Sigmoid colon (tissue), 3 donors: ENCODE results near the gene MPO.

Source experiments
- POLR2A ChIP-seq, 2 donors: fragments of 450-650 bp; IDR thresholded peaks; one replicate each; pipeline ENCODE4 v1.6.1; 2016; ENCODE audit warnings: antibody characterized with exemption in 2 of 2, mild to moderate bottlenecking in 2 of 2, moderate library complexity in 2 of 2
- TF ChIP-seq, protein P1 (sequence below), 4 experiments: fragments of 450-650 bp in 3 of 4; fragments of 200-600 bp in 1 of 4; IDR thresholded peaks; one replicate each; pipeline ENCODE4 v1.5.1; 2016 to 2019; ENCODE audit warnings: antibody characterized with exemption in 4 of 4, mild to moderate bottlenecking in 3 of 4, moderate library complexity in 2 of 4

DNA sequence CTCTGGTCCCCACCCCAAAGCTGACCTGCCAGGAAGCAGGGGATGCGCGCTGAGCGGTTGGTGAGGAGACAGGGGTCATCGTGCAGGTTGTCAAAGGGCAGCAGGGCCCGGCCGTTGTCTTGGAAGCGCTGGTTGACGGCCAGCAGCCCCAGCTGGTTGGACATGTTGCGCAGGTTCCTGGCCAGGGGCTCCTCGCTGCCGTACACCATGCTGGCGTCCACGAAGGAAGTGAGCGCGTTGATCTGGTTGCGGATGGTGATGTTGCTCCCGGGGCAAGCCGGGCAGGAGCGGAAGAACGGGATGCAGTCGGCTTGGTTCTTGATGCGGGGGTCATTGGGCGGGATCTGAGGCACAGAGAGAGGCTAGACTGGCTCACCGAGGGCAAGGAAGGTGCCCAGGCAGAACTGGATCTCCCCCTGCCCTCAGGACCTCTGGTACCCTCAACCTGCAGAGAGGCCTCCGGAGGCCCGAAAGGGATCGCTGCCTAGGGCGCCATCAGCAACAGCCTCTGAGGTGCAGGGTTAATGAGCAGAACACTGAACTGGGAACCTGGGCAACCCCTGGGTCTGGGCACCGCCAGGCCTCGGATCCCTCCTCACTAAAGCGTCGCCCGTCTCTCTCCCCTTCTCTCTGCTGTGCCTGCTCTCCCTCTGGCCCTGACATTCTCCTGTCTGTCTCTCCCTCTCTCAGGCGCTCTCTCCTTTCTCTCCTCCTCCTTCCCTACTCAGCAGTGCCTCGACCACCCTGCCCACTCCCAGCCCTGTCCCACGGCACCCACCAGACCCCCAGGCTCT is 2.7 kb downstream of the MPO start:
- TF ChIP-seq, protein P1, sequence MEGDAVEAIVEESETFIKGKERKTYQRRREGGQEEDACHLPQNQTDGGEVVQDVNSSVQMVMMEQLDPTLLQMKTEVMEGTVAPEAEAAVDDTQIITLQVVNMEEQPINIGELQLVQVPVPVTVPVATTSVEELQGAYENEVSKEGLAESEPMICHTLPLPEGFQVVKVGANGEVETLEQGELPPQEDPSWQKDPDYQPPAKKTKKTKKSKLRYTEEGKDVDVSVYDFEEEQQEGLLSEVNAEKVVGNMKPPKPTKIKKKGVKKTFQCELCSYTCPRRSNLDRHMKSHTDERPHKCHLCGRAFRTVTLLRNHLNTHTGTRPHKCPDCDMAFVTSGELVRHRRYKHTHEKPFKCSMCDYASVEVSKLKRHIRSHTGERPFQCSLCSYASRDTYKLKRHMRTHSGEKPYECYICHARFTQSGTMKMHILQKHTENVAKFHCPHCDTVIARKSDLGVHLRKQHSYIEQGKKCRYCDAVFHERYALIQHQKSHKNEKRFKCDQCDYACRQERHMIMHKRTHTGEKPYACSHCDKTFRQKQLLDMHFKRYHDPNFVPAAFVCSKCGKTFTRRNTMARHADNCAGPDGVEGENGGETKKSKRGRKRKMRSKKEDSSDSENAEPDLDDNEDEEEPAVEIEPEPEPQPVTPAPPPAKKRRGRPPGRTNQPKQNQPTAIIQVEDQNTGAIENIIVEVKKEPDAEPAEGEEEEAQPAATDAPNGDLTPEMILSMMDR (IDR thresholded peaks at IDR 0.05): no peak
- no peak for TF ChIP-seq POLR2A (IDR thresholded peaks at IDR 0.05)
